ENCODE measurements around the gene DTNA.
"Not testable (repeated sequence)": the region's sequence is repeated elsewhere in the genome, so short reads cannot be mapped to it uniquely, and the experiment has no call there.

Gene DTNA

DNA sequence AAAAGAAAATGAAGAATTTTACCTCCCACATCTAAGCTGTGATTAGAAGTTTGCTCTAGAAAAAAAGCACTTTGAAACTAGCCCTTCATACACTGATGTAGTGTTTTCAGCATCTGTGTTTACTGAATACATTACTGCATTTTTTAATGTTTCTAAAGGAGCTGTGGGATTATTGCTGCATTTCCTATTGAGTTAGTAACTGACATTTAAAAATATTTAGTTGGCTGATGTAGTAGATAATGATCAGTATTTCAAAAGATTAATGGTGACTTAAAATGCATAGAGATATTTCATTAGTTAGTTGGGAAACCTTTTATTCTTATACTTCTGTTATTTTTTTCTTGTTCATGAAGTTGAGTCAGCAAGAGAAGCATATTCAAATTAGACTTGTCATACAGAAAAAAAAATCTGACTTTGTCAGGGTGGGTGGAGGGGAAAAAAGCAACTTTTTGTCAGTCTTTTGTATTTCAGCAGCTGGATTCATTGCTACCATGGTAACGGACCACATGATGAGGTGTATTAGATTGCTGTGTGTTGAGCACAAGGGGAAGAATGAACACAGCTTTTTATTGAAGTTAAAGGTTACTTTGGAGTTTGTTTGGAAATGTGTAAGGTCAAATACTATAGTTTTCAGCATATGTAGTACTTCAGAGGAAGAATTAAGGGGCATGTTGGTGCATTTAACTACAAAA, at the start of gene DTNA:
Gene DTNA, plus strand, starts transcription at position 549 of the 692 bp plus-strand sequence. CDS start 45,679 bp downstream, outside the sequence.
- Histone ChIP-seq H3K9me3 (ENCODE audit: control insufficient read depth, low read length) (no peaks in the 10 kb centered on the region), H3K4me3 (ENCODE audit: low read length) (peak within 1 kb of the TSS; percentile 88), H3K4me1 (ENCODE audit: control insufficient read depth, insufficient read depth, low read length) (peaks cover 55% of the 10 kb centered on the region), H3K9ac (ENCODE audit: low read length) (peak within 1 kb of the TSS; percentile 90), H3K27me3 (replicated peaks; ENCODE audit: control insufficient read depth, insufficient read depth, low read length) (no peaks in the 10 kb centered on the region), H3K36me3 (ENCODE audit: control insufficient read depth, insufficient read depth, low read length, severe bottlenecking) (no peaks in the 10 kb centered on the region)
- DNase-seq (ENCODE audit: low read depth): peak; percentile 94

DNA sequence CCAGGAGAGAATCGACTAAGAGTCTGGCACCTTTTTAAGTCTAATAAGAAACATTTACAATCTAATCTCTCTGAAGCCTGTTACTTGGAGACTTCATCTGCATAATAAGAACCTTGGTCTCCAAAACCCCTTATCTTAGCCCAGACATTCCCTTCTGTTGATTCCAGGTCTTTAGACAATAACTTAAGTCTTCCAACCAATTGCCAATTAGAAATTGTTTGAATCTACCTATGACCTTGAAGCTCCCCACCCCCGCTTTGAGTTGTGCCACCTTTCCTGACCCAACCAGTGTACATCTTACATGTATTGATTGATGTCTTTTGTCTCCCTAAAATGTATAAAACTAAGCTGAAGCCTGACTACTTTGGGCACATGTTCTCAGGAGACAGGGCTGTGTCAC, 49.5 kb upstream of the DTNA start:
- H3K4me3 ChIP-seq (ENCODE audit: low read length): no peak overlapping the region
- DNase-seq (ENCODE audit: low read depth): no peak

DNA sequence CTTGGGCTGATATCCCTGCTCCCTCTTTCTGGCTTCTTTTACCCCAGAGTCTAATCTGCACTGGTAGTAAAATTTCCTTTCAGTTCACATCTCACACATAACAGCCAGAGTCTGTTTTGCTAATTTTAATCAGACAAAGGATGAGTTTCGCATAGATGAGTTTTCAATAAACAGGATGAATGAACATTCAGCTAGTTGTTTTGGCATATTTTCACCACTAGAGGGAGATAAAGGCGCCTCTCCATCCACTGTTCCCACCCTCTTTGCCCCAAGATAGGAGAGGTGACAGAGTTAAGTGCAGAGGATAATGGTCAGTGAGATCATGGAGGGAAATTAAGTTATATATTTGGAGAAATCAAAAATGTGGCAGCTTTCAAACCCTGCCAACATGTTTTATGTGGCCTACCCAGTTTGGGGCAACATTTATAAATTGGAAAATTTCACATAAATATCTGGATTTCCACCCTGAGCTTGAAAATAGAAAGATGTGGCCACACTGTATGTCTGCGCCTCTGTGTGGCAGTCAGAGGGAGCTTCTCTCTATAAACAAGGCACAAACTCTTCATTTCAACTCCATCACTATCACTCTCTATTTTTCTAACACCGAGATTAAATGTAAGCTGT, 48.5 kb upstream of the DTNA start:
- Histone ChIP-seq H3K9me3 (ENCODE audit: control insufficient read depth, low read length) (no peaks in the 10 kb centered on the region), H3K36me3 (ENCODE audit: control insufficient read depth, insufficient read depth, low read length, severe bottlenecking) (no peaks in the 10 kb centered on the region), H3K4me1 (ENCODE audit: control insufficient read depth, insufficient read depth, low read length) (peaks cover 45% of the 10 kb centered on the region), H3K4me3 (ENCODE audit: low read length) (no peak overlapping the region), H3K27me3 (replicated peaks; ENCODE audit: control insufficient read depth, insufficient read depth, low read length) (no peaks in the 10 kb centered on the region), H3K9ac (ENCODE audit: low read length) (peak overlapping the region; percentile 55)
- peak; percentile 81 for DNase-seq (ENCODE audit: low read depth)

More for the DNA sequence above, 49.5 kb upstream of the DTNA start:
- peaks cover 45% of the 10 kb centered on the region for H3K4me1 ChIP-seq (ENCODE audit: control insufficient read depth, insufficient read depth, low read length)
- H3K9me3 ChIP-seq (ENCODE audit: control insufficient read depth, low read length): no peaks in the 10 kb centered on the region
- no peaks in the 10 kb centered on the region for H3K27me3 ChIP-seq (replicated peaks; ENCODE audit: control insufficient read depth, insufficient read depth, low read length)
- no peaks in the 10 kb centered on the region for H3K36me3 ChIP-seq (ENCODE audit: control insufficient read depth, insufficient read depth, low read length, severe bottlenecking)
- peak overlapping the region; percentile 76 for H3K9ac ChIP-seq (ENCODE audit: low read length)

DNA sequence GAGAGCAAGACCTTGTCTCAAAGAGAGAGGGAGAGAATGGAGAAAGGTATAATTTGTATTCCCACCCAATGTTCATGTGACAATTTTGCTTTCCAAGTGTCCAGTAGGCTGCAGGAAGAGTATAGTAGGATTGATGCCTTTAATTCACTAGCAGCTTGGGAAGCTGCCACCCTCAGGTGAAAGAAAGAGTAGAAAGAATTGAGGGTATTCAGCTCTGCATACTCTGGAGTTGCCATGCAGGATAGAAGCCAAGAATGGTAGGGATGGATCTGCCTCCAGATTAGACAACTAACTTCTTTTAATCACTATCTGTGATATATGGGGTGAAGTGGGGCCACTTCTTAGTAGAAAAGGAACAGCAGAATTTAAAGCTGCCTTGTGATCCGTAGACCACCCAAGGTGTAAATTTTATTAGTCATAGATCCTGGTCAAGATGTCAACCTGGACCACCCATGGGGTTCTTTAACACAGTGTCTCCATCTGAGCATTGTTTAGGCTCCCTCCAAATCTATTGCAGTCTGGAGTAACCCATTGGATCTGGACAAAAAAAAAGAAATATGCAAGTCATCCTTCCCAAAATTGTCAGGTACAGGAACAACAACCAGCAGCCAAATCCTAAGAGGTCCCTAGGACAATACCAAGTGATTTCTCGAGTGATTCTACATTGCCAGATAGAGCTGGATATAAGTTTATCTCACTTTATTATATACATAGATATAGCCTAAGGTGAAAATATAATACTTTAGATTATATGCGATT, 33.1 kb upstream of the DTNA start:
- Histone ChIP-seq H3K27me3 (replicated peaks; ENCODE audit: control insufficient read depth, insufficient read depth, low read length) (no peaks in the 10 kb centered on the region), H3K9ac (ENCODE audit: low read length) (no peak overlapping the region), H3K36me3 (ENCODE audit: control insufficient read depth, insufficient read depth, low read length, severe bottlenecking) (no peaks in the 10 kb centered on the region), H3K4me3 (ENCODE audit: low read length) (no peak overlapping the region), H3K9me3 (ENCODE audit: control insufficient read depth, low read length) (no peaks in the 10 kb centered on the region), H3K4me1 (ENCODE audit: control insufficient read depth, insufficient read depth, low read length) (no peaks in the 10 kb centered on the region)
- no peak for DNase-seq (ENCODE audit: low read depth)

DNA sequence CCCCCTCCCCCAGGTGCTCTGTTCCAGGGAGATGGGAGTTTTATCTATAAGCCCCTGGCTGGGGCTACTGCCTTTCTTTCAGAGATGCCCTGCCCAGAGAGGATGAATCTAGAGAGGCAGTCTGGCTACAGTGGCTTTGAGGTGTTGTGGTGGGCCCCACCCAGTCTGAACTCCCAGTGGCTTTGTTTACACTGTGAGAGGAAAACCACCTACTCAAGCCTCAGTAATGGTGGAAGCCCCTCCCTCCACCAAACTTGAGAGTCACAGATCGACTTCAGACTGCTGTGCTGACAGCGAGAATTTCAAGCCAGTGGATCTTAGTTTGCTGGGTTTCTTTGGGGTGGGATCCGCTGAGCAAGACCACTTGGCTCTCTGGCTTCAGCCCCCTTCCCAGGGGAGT, 20.3 kb upstream of the DTNA start:
- H3K27me3 ChIP-seq (replicated peaks; ENCODE audit: control insufficient read depth, insufficient read depth, low read length); DNase-seq (ENCODE audit: low read depth); H3K36me3 ChIP-seq (ENCODE audit: control insufficient read depth, insufficient read depth, low read length, severe bottlenecking); H3K4me1 ChIP-seq (ENCODE audit: control insufficient read depth, insufficient read depth, low read length); H3K4me3 ChIP-seq (ENCODE audit: low read length); H3K9ac ChIP-seq (ENCODE audit: low read length); H3K9me3 ChIP-seq (ENCODE audit: control insufficient read depth, low read length): not testable (repeated sequence)

DNA sequence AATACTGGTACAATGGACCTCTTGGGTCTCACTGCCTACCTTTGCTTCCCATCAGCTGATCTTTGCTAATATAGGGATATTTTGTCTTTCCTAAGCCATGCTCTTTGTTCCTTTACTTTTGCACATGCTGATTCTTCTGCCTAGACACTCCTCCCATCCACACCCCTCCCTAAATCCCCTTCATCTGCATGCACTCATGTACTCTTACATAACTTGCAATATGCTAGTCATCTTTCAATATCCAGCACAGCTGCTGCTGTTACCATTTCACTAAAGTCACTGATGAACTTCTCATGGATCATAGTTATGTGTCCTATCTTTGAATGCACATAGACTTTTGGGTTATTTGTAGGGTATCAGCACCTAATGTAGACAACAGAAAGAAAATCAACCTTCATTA, 18.5 kb upstream of the DTNA start:
- Histone ChIP-seq H3K9ac (ENCODE audit: low read length) (no peak overlapping the region), H3K27me3 (replicated peaks; ENCODE audit: control insufficient read depth, insufficient read depth, low read length) (no peaks in the 10 kb centered on the region), H3K4me1 (ENCODE audit: control insufficient read depth, insufficient read depth, low read length) (no peaks in the 10 kb centered on the region), H3K4me3 (ENCODE audit: low read length) (no peak overlapping the region), H3K9me3 (ENCODE audit: control insufficient read depth, low read length) (no peaks in the 10 kb centered on the region), H3K36me3 (ENCODE audit: control insufficient read depth, insufficient read depth, low read length, severe bottlenecking) (no peaks in the 10 kb centered on the region)
- no peak for DNase-seq (ENCODE audit: low read depth)

DNA sequence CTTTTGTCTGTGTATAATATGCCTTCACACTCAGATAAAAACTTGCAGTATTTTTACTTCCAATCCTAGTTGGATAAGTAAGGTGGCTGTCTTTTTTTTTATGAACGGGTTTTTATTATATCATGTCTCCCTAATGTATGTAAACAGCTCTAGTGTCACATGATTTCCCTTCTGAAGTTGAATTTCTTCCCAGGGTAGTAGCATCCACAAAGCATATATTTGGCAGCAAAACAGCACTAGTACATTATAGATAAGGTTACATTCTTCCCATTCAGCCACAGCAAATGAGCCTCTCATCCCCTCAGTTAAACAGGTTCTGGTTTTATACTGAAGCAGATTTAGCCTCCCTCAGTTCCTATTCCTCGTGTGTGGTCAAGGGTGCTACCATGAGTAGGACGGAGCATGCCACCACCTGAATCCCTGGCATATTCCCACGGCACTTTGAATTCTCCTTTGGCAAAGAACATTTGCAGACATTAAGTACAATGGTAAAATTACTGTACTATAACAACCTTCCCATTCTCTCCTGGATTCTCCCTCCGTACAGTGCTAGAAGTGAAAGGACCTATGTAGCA, 15.4 kb upstream of the DTNA start:
- no peaks in the 10 kb centered on the region for H3K9me3 ChIP-seq (ENCODE audit: control insufficient read depth, low read length)
- no peak for DNase-seq (ENCODE audit: low read depth)
- H3K9ac ChIP-seq (ENCODE audit: low read length): no peak overlapping the region
- no peaks in the 10 kb centered on the region for H3K4me1 ChIP-seq (ENCODE audit: control insufficient read depth, insufficient read depth, low read length)
- no peaks in the 10 kb centered on the region for H3K36me3 ChIP-seq (ENCODE audit: control insufficient read depth, insufficient read depth, low read length, severe bottlenecking)
- H3K27me3 ChIP-seq (replicated peaks; ENCODE audit: control insufficient read depth, insufficient read depth, low read length): no peaks in the 10 kb centered on the region
- H3K4me3 ChIP-seq (ENCODE audit: low read length): no peak overlapping the region

DNA sequence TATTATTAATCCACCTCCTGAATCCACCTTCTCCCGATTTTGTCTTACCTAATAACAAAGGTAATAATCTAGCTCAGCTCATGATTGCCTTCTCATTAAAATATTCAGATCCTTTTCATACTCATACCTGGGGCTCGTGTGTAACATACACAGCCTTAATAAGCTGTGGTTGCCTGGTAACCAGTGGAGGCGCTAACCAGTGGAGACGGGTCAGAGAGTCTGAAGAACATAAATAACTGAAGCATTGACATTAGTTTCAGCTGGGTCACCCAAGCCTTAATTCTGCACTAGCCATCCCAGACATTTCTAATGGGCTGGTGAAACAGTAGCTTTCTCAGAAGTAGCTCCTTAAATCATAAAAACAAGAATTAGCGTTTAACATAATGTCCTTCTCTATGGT, 14.8 kb upstream of the DTNA start:
- H3K27me3 ChIP-seq (replicated peaks; ENCODE audit: control insufficient read depth, insufficient read depth, low read length): no peaks in the 10 kb centered on the region

DNA sequence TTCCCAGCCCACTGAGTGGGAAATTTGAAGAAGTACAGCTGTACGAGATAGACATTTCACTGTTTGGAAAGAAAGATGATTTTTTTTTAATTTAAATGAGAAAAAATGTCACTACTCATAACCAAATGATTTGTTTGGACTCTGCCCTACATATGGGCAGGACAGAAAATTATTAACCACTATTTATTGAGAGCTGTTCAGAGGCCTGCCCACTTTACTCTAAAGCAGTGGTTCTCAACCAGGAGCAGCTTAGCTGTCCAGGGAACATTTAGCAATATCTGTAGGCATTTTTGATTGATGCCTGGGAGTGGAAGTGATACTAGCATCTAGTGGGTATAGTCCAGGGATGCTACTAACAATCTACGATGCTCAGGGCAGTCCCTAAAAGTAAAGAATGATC, 13.4 kb upstream of the DTNA start:
- H3K27me3 ChIP-seq (replicated peaks; ENCODE audit: control insufficient read depth, insufficient read depth, low read length): no peaks in the 10 kb centered on the region
- H3K36me3 ChIP-seq (ENCODE audit: control insufficient read depth, insufficient read depth, low read length, severe bottlenecking): no peaks in the 10 kb centered on the region
- no peak for DNase-seq (ENCODE audit: low read depth)
- no peaks in the 10 kb centered on the region for H3K4me1 ChIP-seq (ENCODE audit: control insufficient read depth, insufficient read depth, low read length)
- no peak overlapping the region for H3K4me3 ChIP-seq (ENCODE audit: low read length)
- H3K9ac ChIP-seq (ENCODE audit: low read length): no peak overlapping the region
- H3K9me3 ChIP-seq (ENCODE audit: control insufficient read depth, low read length): no peaks in the 10 kb centered on the region

More for the DNA sequence above, 14.8 kb upstream of the DTNA start:
- Histone ChIP-seq H3K9me3 (ENCODE audit: control insufficient read depth, low read length) (no peaks in the 10 kb centered on the region), H3K36me3 (ENCODE audit: control insufficient read depth, insufficient read depth, low read length, severe bottlenecking) (no peaks in the 10 kb centered on the region), H3K4me1 (ENCODE audit: control insufficient read depth, insufficient read depth, low read length) (no peaks in the 10 kb centered on the region), H3K4me3 (ENCODE audit: low read length) (no peak overlapping the region), H3K9ac (ENCODE audit: low read length) (no peak overlapping the region)
- DNase-seq (ENCODE audit: low read depth): no peak

DNA sequence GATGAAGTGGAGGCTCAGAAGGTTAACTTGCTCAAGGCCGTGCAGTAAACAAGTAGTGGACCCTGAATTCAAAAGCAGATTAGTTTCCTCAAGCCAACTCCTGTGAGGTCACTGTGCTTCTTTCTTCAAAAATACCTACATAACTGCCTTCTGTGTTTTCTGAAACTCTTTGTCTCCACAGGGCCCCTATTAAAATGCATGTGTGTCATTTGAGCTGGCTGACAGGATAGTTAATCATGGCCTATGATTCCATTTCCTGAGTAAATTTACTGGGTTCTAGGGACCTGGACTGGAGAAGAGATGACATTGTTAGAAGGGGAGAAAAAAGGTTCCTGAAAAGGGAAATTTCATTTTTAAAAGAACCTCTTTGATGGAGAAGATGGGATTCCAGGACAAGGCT, 12.9 kb upstream of the DTNA start:
- no peak overlapping the region for H3K4me3 ChIP-seq (ENCODE audit: low read length)
- H3K4me1 ChIP-seq (ENCODE audit: control insufficient read depth, insufficient read depth, low read length): no peaks in the 10 kb centered on the region
- H3K9ac ChIP-seq (ENCODE audit: low read length): no peak overlapping the region
- no peaks in the 10 kb centered on the region for H3K36me3 ChIP-seq (ENCODE audit: control insufficient read depth, insufficient read depth, low read length, severe bottlenecking)
- no peaks in the 10 kb centered on the region for H3K27me3 ChIP-seq (replicated peaks; ENCODE audit: control insufficient read depth, insufficient read depth, low read length)
- no peaks in the 10 kb centered on the region for H3K9me3 ChIP-seq (ENCODE audit: control insufficient read depth, low read length)
- DNase-seq (ENCODE audit: low read depth): no peak

DNA sequence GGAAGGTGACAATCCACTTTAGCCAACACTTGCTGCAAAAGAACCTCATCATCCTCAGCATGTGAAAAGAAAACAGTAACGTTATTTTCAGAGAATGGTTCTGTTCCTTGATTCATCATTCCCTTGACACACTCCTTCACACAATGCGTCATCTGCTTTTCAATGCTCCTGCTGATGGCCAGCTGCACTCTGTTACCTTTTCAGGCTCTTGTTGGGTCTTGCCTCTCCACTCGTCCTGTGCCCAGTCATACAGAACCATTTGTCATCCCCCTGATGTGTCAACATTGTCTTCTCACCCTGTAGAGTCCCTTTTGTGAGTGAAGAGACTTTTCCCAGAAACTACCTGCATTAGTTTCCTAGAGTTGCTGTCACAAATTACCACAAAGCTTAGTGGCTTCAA, 12.2 kb upstream of the DTNA start:
- Histone ChIP-seq H3K27me3 (replicated peaks; ENCODE audit: control insufficient read depth, insufficient read depth, low read length) (no peaks in the 10 kb centered on the region), H3K4me1 (ENCODE audit: control insufficient read depth, insufficient read depth, low read length) (no peaks in the 10 kb centered on the region), H3K9ac (ENCODE audit: low read length) (no peak overlapping the region), H3K36me3 (ENCODE audit: control insufficient read depth, insufficient read depth, low read length, severe bottlenecking) (no peaks in the 10 kb centered on the region), H3K9me3 (ENCODE audit: control insufficient read depth, low read length) (no peaks in the 10 kb centered on the region), H3K4me3 (ENCODE audit: low read length) (no peak overlapping the region)
- no peak for DNase-seq (ENCODE audit: low read depth)

All from adipocyte (in vitro differentiated cells).